ENCODE results near the gene SMCHD1. TPM values are rescaled to one million over a fixed set of nuclear protein-coding genes. Genes with fewer than 3 reads are reported as not detected.

SMCHD1 gene
- total RNA-seq: 25.4 TPM
- long read RNA-seq, full-length matches to known transcripts: 3 of 18 reads
- long read RNA-seq, partial matches to known transcripts: 14 of 18 reads
- long read RNA-seq, other reads (novel, unspliced or antisense): 1 of 18 reads

DNA sequence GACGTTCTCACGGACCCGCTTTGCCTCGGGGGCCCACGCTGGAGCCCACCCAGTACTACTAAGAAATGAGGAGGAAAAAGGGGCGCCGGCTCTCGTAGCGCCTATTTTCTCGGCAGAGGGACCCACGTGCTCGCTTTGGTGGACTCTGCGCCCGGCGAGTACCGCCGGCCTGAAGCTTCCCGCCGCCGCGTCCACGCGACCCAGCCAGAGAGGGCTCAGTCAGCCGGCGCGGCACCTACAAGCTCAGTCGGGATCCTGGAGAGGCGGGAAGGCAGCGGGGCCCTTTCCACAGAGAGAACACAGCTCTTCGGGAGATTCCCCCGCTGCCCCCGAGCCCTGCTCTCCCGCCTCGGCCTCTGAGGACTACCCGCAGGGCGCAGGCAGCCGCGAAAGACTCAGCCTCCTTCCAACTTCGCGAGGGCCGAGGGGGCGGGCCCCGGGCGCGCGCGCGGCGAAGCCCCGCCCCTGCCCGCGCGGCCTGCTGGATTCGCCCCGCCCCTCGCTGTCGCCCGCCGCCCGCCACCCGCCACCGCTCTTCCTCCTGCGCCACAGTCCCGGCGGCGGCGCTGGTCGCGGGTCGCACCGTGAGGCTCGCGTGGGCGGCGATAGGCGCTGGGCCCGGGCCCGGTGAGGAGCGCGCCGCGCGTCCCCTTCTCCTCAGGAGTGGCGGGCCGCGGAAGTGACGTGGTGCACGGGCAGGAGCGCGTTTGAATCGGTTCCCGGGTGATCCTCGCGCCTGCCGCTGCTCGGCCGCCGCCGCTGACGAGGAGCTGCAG is at the start of gene SMCHD1:
SMCHD1 (plus strand) TSS at position 549 of the 776 bp plus-strand sequence. CDS start 350 bp downstream, outside the sequence.
- ATAC-seq (ENCODE audit: poor library complexity) (peak; percentile 91), DNase-seq (peak; percentile 94)
- intact Hi-C loops (cut with DNase I): no loop called here

DNA sequence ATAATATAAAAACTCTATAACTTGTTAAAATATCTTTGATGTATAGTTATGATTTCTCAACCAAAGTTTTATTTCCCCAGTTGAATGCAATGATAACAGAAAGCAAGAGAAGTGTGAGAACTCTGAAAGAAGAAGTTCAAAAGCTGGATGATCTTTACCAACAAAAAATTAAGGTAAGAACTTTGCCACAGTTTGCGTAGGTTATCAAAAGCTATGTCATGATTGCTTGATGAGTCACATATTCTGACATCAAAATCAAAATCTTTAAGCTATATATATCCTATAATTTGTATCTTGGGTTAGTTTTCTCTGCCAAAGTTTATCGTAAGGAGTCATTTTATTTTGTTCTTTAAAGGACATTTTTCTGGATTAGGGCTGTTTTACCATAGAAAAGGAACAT is 49.2 kb upstream of the SMCHD1 start:
- intact Hi-C loops (cut with DNase I): no loop called here
- no peak for DNase-seq
- no peak for ATAC-seq (ENCODE audit: poor library complexity)

DNA sequence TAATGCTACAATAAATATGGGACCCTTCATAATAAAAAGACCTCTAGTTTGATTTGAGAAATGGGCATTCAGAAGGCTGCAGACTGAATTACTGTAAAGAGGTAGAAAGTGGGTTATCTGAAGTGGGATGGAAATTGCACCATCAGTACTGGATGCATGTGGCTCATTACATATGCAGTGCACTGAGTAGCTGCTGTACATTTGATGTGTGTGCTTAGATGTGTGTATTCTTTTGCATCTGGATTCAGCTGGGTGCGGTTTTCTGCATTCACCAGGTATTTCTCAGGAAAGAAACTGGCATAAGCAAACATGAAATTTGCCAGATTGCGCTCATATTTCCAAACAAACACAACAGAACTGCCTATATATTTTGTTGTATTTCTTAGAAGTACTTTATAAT is 45.9 kb upstream of the SMCHD1 start:
- intact Hi-C loops (cut with DNase I): no loop called here
- ATAC-seq (ENCODE audit: poor library complexity): no peak

DNA sequence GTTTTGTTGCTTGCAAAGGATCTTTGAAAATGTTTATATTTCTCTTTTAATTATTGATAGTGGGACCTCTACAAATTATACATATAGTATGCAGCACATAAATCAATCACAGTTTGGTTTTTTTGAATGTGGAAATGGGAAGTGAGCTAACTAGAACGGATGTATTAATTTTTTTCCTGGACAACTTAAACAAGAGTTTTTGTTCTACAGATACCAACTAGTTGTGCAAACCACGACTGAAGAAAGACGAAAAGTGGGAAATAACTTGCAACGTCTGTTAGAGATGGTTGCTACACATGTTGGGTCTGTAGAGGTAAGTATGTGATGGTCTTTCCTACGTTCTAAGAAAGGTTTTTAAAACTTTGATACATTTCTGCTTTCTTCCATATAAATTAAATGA is 45.0 kb upstream of the SMCHD1 start:
- no peak for ATAC-seq (ENCODE audit: poor library complexity)
- intact Hi-C loops (cut with DNase I): no loop called here
- DNase-seq: no peak

More for the DNA sequence above, 45.9 kb upstream of the SMCHD1 start:
- DNase-seq: no peak

DNA sequence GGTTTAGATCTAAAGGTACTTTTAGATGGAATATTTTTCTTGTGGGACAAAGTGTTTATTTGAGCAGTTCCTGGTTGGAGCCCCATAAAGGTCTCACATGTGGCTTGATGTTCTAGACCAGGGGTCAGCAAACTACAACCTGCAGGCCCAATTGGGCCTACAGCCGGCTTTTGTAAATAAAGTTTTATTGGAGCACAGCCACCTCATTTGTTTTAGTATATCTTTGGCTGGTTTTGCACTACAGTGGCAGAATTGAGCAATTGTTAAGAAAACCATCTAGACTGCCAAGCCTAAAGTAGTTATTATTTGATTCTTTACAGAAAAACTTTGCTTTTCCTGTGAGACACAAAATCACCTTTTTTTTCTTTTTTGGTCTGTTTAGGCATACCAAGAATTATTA is 42.5 kb upstream of the SMCHD1 start:
- intact Hi-C loops (cut with DNase I): no loop called here
- ATAC-seq (ENCODE audit: poor library complexity) (no peak), DNase-seq (no peak)

DNA sequence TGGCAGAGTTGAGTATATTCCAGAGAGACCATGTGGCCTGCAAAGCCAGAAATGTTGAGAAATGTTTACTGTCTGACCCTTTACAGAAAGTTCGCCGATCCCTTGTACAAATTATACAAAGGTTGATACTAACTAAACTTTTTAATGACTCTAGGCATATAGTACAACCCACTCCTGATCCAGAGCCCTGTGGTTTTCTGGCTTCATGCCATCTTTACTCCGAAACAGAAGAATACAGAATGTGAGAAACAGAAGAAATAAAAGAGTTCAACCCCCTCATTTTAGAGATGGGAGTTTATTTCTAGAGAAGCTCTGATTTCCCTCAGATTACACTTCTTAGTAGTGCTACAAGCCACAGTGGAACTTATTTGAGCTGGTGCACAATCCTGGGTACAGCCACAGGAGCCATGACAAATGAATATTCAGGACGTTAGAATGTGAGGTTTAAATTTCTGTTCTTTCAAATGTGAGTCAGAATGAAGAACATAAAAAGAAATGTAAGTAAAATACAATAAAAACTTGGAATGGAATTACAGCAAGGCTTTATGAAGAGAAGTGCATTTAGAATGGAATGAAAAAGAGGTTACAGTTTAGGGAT is 38.0 kb upstream of the SMCHD1 start:
- ATAC-seq (ENCODE audit: poor library complexity): no peak
- intact Hi-C loops (cut with DNase I): no loop called here
- DNase-seq: no peak

DNA sequence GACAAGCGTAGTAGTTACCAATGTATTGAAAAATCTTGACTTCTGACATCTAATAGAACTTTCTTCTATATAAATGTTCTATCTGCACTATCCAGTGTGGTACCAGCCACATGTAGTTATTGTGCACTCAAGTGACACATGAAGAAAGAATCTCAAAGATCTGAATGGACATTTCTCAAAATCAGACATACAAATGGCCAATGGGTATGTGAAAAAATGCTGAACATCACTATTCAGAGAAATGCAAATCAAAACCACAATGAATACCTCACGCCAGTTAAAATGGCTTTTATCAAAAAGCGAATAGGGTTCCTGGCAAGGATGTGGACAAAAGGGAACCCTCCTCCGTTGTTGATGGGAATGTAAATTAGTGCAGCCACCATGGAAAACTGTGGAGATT is 37.5 kb upstream of the SMCHD1 start:
- DNase-seq (no peak), ATAC-seq (ENCODE audit: poor library complexity) (no peak)
- intact Hi-C loops (cut with DNase I): no loop called here

DNA sequence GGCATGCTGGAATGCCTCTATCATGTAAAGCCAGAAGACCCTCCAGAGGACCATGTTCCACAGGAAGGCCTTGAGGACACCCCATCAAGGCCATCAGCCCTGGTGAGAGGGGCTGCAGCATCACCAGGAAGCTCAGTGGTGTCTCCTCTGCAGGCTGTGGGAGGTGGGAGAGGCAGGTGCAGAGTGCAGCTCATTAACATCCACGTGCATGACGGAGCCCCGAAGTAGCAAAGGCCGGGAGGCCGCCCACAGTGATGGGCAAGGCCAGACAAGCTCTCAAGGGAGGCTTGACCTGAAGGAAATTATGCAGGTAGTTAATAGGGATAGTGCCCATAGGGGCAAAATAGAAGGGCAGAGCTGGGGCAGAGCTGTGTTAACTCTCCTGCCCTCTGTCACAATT is 30.3 kb upstream of the SMCHD1 start:
- intact Hi-C loops (cut with DNase I): no loop called here

DNA sequence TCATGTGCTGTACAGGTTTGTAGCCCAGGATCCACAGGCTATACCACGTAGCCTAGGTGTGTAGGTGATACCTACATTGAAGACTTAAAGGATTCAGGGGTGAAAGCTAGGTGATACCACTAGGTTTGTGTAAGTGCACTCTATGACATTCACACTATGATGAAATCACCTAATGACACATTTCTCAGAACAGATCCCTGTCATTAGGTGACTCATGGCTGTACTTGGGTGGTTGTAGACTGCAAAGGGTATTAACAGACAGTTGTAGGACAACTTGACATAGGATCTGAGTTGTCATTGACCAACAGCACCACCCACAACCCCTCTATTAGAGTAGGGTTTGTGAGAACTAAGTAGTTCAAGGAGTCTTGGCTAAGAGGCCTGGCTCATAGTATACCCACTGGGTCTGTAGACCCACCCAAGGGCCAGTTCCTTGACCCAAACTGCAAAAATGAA is 27.7 kb upstream of the SMCHD1 start:
- intact Hi-C loops (cut with DNase I): no loop called here
- no peak for ATAC-seq (ENCODE audit: poor library complexity)
- DNase-seq: no peak

More for the DNA sequence above, 30.3 kb upstream of the SMCHD1 start:
- ATAC-seq (ENCODE audit: poor library complexity) (no peak), DNase-seq (no peak)

DNA sequence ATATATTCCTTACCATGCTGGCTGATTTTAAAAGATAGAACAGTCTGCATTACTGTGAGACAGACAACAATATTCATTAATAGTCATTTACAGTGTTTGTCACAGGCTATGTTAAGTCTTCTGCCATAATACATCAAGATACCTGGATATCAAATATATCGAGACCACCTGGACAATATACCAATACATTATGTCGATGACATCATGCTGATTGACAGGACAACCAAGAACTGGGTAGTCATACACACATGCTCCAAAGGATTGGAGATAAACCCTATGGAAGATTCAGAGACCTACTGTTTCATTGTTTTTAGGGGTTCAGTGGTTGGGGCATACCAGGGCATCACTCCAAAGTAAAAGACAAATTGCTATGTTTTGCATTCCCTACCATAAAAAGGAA is 26.5 kb upstream of the SMCHD1 start:
- no peak for ATAC-seq (ENCODE audit: poor library complexity)
- no peak for DNase-seq
- intact Hi-C loops (cut with DNase I): no loop called here

DNA sequence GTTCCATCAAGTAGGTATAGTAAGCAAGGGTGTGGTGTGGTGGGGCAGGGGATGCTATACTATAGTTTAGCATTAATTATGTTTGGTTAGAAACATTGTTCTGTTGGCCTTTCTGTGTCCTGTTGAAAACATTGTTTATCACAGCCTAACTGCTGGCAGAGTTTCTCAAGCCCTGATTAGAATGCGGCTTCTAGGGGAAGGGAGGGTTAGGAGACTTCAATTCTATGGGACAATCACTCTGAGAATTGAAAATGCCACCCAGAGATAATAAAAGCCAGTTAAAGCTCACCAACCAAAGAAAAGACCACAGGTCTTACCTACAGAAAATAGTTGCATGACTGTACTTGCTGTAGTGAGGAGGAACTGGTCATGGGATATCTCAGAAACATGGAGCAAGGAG is 19.9 kb upstream of the SMCHD1 start:
- DNase-seq: no peak
- ATAC-seq (ENCODE audit: poor library complexity): no peak
- intact Hi-C loops (cut with DNase I): no loop called here

DNA sequence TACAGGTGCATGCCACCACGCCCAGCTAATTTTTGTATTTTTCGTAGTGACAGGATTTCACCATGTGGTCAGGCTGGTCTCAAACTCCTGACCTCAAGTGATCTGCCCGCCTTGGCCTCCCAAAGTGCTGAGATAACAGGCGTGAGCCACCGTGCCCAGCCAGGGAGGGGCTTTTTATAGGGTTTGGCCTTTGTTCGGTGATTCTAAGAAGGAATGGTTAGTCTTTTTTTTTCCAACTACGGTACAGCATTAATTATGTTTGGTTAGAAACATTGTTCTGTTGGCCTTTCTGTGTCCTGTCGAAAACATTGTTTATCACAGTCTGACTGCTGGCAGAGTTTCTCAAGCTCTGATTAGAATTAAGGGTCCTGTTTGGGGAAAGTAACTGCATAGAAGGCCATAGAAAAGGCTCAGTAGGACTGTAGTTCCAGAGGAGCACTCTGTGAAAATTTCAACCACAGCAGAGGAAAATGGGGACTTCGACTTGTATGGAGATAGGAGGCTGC is 19.3 kb upstream of the SMCHD1 start:
- intact Hi-C loops (cut with DNase I): no loop called here
- ATAC-seq (ENCODE audit: poor library complexity) (no peak), DNase-seq (no peak)

DNA sequence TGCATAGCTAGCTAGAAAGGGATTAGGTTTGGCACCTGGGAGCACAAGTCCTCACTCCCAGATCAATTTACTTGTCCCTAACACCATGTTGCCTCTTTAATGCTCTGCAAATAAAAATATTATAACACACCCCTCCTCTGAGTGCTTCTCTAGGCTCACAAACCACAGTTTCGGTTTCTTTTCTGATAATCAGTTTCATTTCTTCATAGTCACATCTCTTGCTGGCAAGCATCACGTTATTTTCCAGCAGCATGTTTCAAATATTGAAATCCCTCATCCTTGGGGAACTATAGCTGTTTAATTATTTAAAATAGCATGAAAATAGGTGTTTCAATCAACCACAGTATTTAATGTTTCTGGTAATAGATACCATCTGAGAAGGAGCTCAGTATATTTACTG is 13.9 kb upstream of the SMCHD1 start:
- no peak for DNase-seq
- intact Hi-C loops (cut with DNase I): no loop called here
- peak; percentile 55 for ATAC-seq (ENCODE audit: poor library complexity)

DNA sequence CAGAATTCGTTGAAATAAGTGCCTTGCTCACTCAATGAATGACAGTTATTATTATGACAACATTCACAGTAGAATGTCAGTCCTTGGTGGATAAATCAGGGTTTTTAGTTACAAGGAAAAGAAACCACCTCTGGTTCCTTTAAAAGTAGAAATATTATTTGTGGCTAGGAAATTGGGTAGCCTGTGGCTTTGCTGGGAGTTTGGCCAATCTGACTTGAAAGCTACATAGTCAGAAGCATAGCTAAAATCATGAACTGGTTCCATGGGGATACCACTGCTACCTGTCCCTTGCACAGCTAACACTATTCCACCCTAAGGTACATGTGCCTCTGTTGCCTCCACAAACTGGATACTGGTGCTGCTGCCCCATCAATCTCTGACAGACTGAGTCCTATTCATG is 12.8 kb upstream of the SMCHD1 start:
- DNase-seq: no peak
- no peak for ATAC-seq (ENCODE audit: poor library complexity)
- intact Hi-C loops (cut with DNase I): no loop called here

DNA sequence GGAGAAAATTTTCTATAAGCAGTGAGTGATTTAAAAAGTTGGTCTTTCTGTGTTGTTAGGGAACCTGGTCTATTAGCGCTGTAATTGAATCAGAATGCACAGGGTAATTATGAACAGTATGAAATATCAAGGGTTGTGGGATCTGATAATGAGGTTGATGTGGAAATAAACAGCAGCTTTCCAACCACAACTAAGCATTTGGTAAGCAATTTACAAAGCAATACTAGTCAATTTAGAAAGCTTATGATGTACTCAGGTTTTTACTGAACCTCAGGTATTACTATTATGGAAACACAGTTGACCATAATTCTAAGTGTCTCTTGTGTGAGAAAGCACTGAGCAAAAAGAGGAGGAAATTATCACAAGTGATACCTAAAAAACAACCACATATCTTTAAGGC is 11.0 kb upstream of the SMCHD1 start:
- DNase-seq (no peak), ATAC-seq (ENCODE audit: poor library complexity) (no peak)
- intact Hi-C loops (cut with DNase I): no loop called here

DNA sequence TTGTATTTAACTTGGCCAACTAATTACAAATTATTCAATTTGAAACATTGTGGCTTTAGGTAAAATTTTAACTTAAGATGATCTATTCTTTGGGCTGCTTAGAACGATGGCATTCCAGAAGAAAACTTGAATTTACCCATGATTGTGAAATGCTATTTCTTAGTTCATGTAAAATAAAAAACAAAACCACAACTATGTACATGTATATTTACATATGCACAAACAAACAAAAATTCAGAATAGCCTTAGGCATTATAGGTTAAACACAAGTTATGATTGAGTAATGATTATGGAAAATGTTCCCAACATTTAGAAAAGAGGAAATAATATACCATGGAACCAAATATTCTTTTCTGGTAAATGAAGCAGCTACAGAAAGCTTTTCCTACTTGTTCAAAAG is 3.5 kb upstream of the SMCHD1 start:
- intact Hi-C loops (cut with DNase I): no loop called here
- ATAC-seq (ENCODE audit: poor library complexity) (no peak), DNase-seq (no peak)

DNA sequence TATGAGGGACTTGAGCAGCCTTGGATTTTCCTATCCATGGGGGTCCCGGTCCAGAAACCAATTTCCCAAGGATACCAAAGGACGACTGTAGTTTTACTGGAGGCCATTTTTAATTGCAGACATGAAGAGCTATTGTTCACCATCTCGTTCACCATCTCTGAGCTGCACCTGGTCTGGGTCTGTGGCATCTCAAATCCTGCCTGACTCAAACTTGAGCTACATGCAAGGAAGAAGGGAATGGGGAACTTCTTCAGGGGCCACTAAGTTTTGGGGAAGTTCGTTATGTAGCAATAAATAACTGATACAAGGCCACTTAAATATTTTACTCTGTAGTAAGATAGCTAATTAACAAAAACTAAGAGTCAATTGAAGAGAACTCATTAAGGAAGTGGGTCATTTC is 2.1 kb upstream of the SMCHD1 start:
- DNase-seq: no peak
- intact Hi-C loops (cut with DNase I): no loop called here

DNA sequence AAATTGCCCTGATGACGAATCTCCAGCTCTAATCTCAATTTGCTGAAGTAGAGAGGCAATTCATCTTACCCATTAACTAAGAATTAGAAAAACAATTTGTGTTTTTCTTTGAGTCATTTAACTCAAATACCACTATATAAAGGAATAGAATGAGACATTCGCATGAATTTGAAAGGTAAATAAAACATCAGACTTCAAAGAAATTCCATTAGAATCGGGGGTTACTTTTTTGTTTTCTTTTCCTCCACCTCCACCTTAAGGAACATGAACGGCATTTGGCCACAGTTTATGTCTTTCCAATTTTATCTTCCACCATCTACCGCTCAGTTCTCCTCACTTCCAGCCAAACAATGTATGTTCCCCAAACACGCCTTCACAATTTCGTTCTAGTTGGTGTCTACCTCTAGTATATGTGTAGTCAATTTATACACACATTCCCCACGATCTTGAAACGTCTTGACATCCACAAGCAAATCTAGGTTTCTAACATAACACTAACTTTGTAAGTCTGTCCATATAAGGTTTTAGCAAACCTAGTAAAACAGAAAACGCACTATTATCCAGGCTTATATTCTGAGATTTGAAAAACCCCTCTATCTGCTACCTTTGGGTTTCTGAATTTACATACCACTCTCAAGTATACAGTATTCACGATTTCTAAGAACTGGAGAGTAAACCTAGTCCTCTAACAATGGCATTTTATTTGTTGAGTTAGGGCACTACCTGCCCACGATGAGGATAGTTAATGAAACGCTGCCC is 1.2 kb upstream of the SMCHD1 start:
- ATAC-seq (ENCODE audit: poor library complexity): no peak
- intact Hi-C loops (cut with DNase I): no loop called here

More for the DNA sequence above, 2.1 kb upstream of the SMCHD1 start:
- ATAC-seq (ENCODE audit: poor library complexity): no peak

DNA sequence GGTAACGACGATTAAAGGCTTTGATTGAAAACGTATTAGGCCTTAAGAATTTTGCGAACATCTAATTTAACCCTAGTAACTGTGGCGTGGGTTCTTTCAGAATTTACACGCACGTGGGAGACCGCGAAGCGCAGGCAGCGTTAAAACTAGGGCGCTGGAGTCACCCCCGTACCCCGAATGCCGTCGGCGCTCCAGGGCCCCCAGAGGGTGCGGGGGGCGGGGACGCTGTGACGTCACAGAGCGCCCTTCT is 673 bp upstream of the SMCHD1 start:
- intact Hi-C loops (cut with DNase I): no loop called here
- ATAC-seq (ENCODE audit: poor library complexity) (peak; percentile 40), DNase-seq (peak; percentile 82)

More for the DNA sequence above, 1.2 kb upstream of the SMCHD1 start:
- no peak for DNase-seq

DNA sequence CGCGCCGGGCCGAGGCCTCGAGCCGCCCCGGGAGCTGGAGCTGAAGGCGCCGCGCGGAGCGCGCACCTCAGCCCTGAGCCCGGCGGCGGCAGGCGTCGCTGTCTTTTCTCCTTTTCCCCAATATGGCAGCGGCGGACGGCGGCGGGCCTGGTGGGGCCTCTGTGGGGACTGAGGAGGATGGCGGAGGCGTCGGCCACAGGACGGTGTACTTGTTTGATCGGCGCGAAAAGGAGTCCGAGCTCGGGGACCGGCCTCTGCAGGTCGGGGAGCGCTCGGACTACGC is 369 bp downstream of the SMCHD1 start:
- ATAC-seq (ENCODE audit: poor library complexity) (no peak), DNase-seq (no peak)
- intact Hi-C loops (cut with DNase I): no loop called here

Data from Right ventricle myocardium superior (tissue), 1 donor.